Measurements from ENCODE around the gene KDM5A. TPM values are rescaled to one million over a fixed set of nuclear protein-coding genes. Genes with fewer than 3 reads are reported as not detected.

The KDM5A gene
- polyA plus RNA-seq, 2 of the 4 experiments (the other 2 are of a cell fraction): 18.8 to 42.6 TPM

GRCh38 chr12:234891-235415 lies 154.2 kb downstream of the KDM5A start:
- H3K4me3 ChIP-seq: no peak overlapping the region
- POLR2A ChIA-PET: no interaction called here
- no peak for FAIRE-seq
- DNase-seq (ENCODE audit: low read depth in 1 of 2, low spot score in 1 of 2): no peak
- CTCF ChIA-PET: interaction anchor here (1.1 to 5.3 kb wide), 4 partner anchors 9 to 25 kb away, joined by 3 to 19 read pairs (median 4); no protein-coding TSS in a partner anchor
- no peak overlapping the region for H3K4me2 ChIP-seq
- no peak for ATAC-seq
- 39% methylated on average over 10 of the region's 10 CpGs for WGBS (ENCODE audit: missing lambda C conversion rate)
- 0 out of 2 replicates have a peak, but pooled peaks have one; percentile 5 for TF ChIP-seq POLR2A (IDR thresholded peaks at IDR 0.05; ENCODE audit: low read length)
- no peak for TF ChIP-seq NFE2L2 (conservative IDR thresholded peaks at IDR 0.05; ENCODE audit: low read length)
- peaks cover 2% of the 10 kb centered on the region; the same call in 1 of the 3 replicates for H3K9me3 ChIP-seq
- no peak overlapping the region for H3K27ac ChIP-seq
- 0 out of 3 replicates have a peak, but pooled peaks cover 4% of the 10 kb centered on the region for H3K4me1 ChIP-seq

DNA sequence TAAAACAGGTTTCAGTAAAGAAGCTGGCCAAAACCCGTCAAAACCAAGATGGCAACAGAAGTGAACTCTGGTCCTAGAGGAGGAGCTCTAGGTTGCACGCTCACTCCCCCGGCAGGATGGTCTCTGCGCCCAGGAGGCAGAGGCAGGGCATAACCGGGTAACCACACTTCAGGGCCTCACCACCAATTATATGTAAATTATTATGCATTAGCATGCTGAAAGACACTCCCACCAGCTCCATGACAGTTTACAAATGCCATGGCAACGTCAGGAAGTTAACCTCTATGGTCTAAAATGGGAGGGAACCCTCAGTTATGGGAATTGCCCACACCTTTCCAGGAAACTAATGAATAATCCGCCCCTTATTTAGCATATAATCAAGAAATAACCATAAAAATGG lies 155.1 kb downstream of the KDM5A start:
- ATAC-seq: no peak
- CTCF ChIA-PET: interaction anchor here (1.8 to 5.3 kb wide), 2 partner anchors 11 to 24 kb away, joined by 3 to 19 read pairs; no protein-coding TSS in a partner anchor
- no peak for TF ChIP-seq JUNB (IDR thresholded peaks at IDR 0.05)
- no peak for TF ChIP-seq RNF2 (IDR thresholded peaks at IDR 0.05; ENCODE audit: borderline replicate concordance, low read depth)
- TF ChIP-seq EHMT2 (IDR thresholded peaks at IDR 0.05; ENCODE audit: low read depth): no peak
- TF ChIP-seq E2F6 (IDR thresholded peaks at IDR 0.05; ENCODE audit: borderline replicate concordance, low read depth): no peak
- TF ChIP-seq NFE2L2 (conservative IDR thresholded peaks at IDR 0.05; ENCODE audit: low read length): no peak
- TF ChIP-seq KDM1A (IDR thresholded peaks at IDR 0.05; ENCODE audit: low read depth): no peak
- TF ChIP-seq, protein P1, sequence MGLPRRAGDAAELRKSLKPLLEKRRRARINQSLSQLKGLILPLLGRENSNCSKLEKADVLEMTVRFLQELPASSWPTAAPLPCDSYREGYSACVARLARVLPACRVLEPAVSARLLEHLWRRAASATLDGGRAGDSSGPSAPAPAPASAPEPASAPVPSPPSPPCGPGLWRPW (IDR thresholded peaks at IDR 0.05): no peak
- TF ChIP-seq, protein P2, sequence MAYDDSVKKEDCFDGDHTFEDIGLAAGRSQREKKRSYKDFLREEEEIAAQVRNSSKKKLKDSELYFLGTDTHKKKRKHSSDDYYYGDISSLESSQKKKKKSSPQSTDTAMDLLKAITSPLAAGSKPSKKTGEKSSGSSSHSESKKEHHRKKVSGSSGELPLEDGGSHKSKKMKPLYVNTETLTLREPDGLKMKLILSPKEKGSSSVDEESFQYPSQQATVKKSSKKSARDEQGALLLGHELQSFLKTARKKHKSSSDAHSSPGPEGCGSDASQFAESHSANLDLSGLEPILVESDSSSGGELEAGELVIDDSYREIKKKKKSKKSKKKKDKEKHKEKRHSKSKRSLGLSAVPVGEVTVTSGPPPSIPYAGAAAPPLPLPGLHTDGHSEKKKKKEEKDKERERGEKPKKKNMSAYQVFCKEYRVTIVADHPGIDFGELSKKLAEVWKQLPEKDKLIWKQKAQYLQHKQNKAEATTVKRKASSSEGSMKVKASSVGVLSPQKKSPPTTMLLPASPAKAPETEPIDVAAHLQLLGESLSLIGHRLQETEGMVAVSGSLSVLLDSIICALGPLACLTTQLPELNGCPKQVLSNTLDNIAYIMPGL (CRISPR knock-in tag; IDR thresholded peaks at IDR 0.05; ENCODE audit: borderline replicate concordance): no peak
- TF ChIP-seq KDM5A (IDR thresholded peaks at IDR 0.05): no peak
- TF ChIP-seq, protein P3, sequence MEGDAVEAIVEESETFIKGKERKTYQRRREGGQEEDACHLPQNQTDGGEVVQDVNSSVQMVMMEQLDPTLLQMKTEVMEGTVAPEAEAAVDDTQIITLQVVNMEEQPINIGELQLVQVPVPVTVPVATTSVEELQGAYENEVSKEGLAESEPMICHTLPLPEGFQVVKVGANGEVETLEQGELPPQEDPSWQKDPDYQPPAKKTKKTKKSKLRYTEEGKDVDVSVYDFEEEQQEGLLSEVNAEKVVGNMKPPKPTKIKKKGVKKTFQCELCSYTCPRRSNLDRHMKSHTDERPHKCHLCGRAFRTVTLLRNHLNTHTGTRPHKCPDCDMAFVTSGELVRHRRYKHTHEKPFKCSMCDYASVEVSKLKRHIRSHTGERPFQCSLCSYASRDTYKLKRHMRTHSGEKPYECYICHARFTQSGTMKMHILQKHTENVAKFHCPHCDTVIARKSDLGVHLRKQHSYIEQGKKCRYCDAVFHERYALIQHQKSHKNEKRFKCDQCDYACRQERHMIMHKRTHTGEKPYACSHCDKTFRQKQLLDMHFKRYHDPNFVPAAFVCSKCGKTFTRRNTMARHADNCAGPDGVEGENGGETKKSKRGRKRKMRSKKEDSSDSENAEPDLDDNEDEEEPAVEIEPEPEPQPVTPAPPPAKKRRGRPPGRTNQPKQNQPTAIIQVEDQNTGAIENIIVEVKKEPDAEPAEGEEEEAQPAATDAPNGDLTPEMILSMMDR (IDR thresholded peaks at IDR 0.05): no peak
- TF ChIP-seq ZC3H11A (IDR thresholded peaks at IDR 0.05): no peak
- no peak for TF ChIP-seq REST (IDR thresholded peaks at IDR 0.05)
- FAIRE-seq: no peak
- H3K9me3 ChIP-seq: peaks cover 2% of the 10 kb centered on the region; the same call in 1 of the 3 replicates
- DNase-seq (ENCODE audit: low read depth in 1 of 2, low spot score in 1 of 2): no peak
- H3K27ac ChIP-seq: no peak overlapping the region
- no peak overlapping the region for H3K4me2 ChIP-seq
- H3K4me1 ChIP-seq: 0 out of 3 replicates have a peak, but pooled peaks cover 4% of the 10 kb centered on the region
- no peak overlapping the region for H3K4me3 ChIP-seq
- WGBS (ENCODE audit: missing lambda C conversion rate): 62% methylated on average over 7 of the region's 7 CpGs
- POLR2A ChIA-PET: no interaction called here

DNA sequence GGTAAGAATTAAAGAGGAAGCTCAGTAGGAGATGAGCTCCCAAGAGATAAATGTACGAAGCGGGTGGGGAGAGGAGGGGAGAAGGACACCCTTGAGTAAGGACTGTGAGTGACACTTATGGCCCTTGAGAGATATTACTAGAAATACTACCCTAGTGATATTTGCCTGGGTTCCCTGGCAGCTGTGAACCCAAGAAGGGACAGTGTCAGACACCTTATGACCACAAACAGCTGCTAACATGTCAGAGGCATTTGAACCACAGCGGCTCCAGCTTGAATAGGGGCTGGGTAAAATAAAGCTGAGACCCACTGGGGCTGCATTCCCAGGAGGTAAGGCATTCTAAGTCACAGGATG lies 155.5 kb downstream of the KDM5A start:
- H3K9me3 ChIP-seq: peaks cover 2% of the 10 kb centered on the region; the same call in 1 of the 3 replicates
- 87% methylated on average over 3 of the region's 3 CpGs for WGBS (ENCODE audit: missing lambda C conversion rate)
- FAIRE-seq: no peak
- 0 out of 3 replicates have a peak, but pooled peaks cover 4% of the 10 kb centered on the region for H3K4me1 ChIP-seq
- POLR2A ChIA-PET: no interaction called here
- H3K27ac ChIP-seq: no peak overlapping the region
- CTCF ChIA-PET: interaction anchor here (1.8 to 5.3 kb wide), 2 partner anchors 10 to 23 kb away, joined by 3 to 19 read pairs; no protein-coding TSS in a partner anchor
- H3K4me3 ChIP-seq: no peak overlapping the region
- no peak for ATAC-seq
- DNase-seq (ENCODE audit: low read depth in 1 of 2, low spot score in 1 of 2): no peak
- H3K4me2 ChIP-seq: no peak overlapping the region
- TF ChIP-seq NR3C1 (IDR thresholded peaks at IDR 0.05) (no peak), MAZ (IDR thresholded peaks at IDR 0.05; ENCODE audit: borderline replicate concordance, low read depth, low read length) (no peak), CEBPB (IDR thresholded peaks at IDR 0.05) (no peak), SMC3 (IDR thresholded peaks at IDR 0.05) (no peak), MYC (IDR thresholded peaks at IDR 0.05; ENCODE audit: borderline replicate concordance, low read length) (no peak), ZSCAN20 (CRISPR knock-in tag; IDR thresholded peaks at IDR 0.05) (no peak), HDAC2 (IDR thresholded peaks at IDR 0.05) (no peak), FOXS1 (CRISPR knock-in tag; IDR thresholded peaks at IDR 0.05) (no peak), ELK1 (IDR thresholded peaks at IDR 0.05; ENCODE audit: low read depth, low read length) (no peak)
- TF ChIP-seq, protein P2 (CRISPR knock-in tag; IDR thresholded peaks at IDR 0.05; ENCODE audit: borderline replicate concordance): no peak
